Measurements from ENCODE around the gene NXN. TPM values are rescaled to one million over a fixed set of nuclear protein-coding genes. Genes with fewer than 3 reads are reported as not detected.

The NXN gene
- total RNA-seq, 2 donors from 2014 or later, result 124 to 201 TPM

GRCh38 chr17:862582-862981 lies 117.0 kb downstream of the NXN start:
- H3K27me3 Mint-ChIP-seq (ENCODE audit: insufficient read depth), result no peaks in the 10 kb centered on the region
- no peak for TF ChIP-seq CTCF (conservative IDR thresholded peaks at IDR 0.05)
- H3K27me3 ChIP-seq (ENCODE audit: control insufficient read depth, insufficient read depth, low read length, poor library complexity, severe bottlenecking), result no peaks in the 10 kb centered on the region
- no peaks in the 10 kb centered on the region for H3K9me3 ChIP-seq (ENCODE audit: control insufficient read depth, low read length)
- 93 to 97% methylated on average over 6 to 7 of the region's 7 CpGs for WGBS, 2 experiments (ENCODE audit: insufficient coverage in 1 of 2, insufficient read length in 1 of 2)
- H3K4me3 ChIP-seq (ENCODE audit: low read length), result no peak overlapping the region
- peaks cover 62% of the 10 kb centered on the region for H3K36me3 Mint-ChIP-seq (ENCODE audit: low read depth)
- no peak overlapping the region for H3K4me3 Mint-ChIP-seq
- DNase-seq, result no peak
- H3K4me1 Mint-ChIP-seq, result peaks cover 21% of the 10 kb centered on the region
- H3K27ac ChIP-seq (ENCODE audit: low read depth, low read length), result no peak overlapping the region
- peaks cover 69% of the 10 kb centered on the region for H3K36me3 ChIP-seq (ENCODE audit: control insufficient read depth, insufficient read depth, low read length)
- peaks cover 10% of the 10 kb centered on the region for H3K4me1 ChIP-seq (ENCODE audit: control insufficient read depth, insufficient read depth, low read length)
- no peak overlapping the region for H3K9ac ChIP-seq (ENCODE audit: extremely low read depth, low read length, poor library complexity, severe bottlenecking)
- no peaks in the 10 kb centered on the region for H3K9me3 Mint-ChIP-seq
- no peak overlapping the region for H3K27ac Mint-ChIP-seq

GRCh38 chr17:861364-861763 lies 118.2 kb downstream of the NXN start:
- Mint-ChIP-seq H3K9me3 (no peaks in the 10 kb centered on the region), H3K36me3 (ENCODE audit: low read depth) (peaks cover 67% of the 10 kb centered on the region), H3K27me3 (ENCODE audit: insufficient read depth) (no peaks in the 10 kb centered on the region), H3K27ac (peak overlapping the region; percentile 26), H3K4me3 (no peak overlapping the region), H3K4me1 (peaks cover 21% of the 10 kb centered on the region)
- no peak for TF ChIP-seq CTCF (conservative IDR thresholded peaks at IDR 0.05)
- Histone ChIP-seq H3K27me3 (ENCODE audit: control insufficient read depth, insufficient read depth, low read length, poor library complexity, severe bottlenecking) (no peaks in the 10 kb centered on the region), H3K4me3 (ENCODE audit: low read length) (no peak overlapping the region), H3K36me3 (ENCODE audit: control insufficient read depth, insufficient read depth, low read length) (peaks cover 68% of the 10 kb centered on the region), H3K4me1 (ENCODE audit: control insufficient read depth, insufficient read depth, low read length) (peaks cover 10% of the 10 kb centered on the region), H3K27ac (ENCODE audit: low read depth, low read length) (no peak overlapping the region), H3K9me3 (ENCODE audit: control insufficient read depth, low read length) (no peaks in the 10 kb centered on the region), H3K9ac (ENCODE audit: extremely low read depth, low read length, poor library complexity, severe bottlenecking) (no peak overlapping the region)
- 60 to 76% methylated on average over 2 to 9 of the region's 9 CpGs for WGBS, 2 experiments (ENCODE audit: insufficient coverage in 1 of 2, insufficient read length in 1 of 2)
- no peak for DNase-seq

- Histone ChIP-seq H3K27ac (ENCODE audit: low read depth, low read length) (no peak overlapping the region), H3K4me3 (ENCODE audit: low read length) (no peak overlapping the region), H3K9me3 (ENCODE audit: control insufficient read depth, low read length) (no peaks in the 10 kb centered on the region), H3K27me3 (ENCODE audit: control insufficient read depth, insufficient read depth, low read length, poor library complexity, severe bottlenecking) (no peaks in the 10 kb centered on the region), H3K36me3 (ENCODE audit: control insufficient read depth, insufficient read depth, low read length) (peaks cover 62% of the 10 kb centered on the region), H3K9ac (ENCODE audit: extremely low read depth, low read length, poor library complexity, severe bottlenecking) (no peak overlapping the region), H3K4me1 (ENCODE audit: control insufficient read depth, insufficient read depth, low read length) (peaks cover 10% of the 10 kb centered on the region)
- no peak for DNase-seq
- Mint-ChIP-seq H3K9me3 (no peaks in the 10 kb centered on the region), H3K27ac (no peak overlapping the region), H3K36me3 (ENCODE audit: low read depth) (peaks cover 64% of the 10 kb centered on the region), H3K4me3 (no peak overlapping the region), H3K27me3 (ENCODE audit: insufficient read depth) (no peaks in the 10 kb centered on the region), H3K4me1 (peaks cover 21% of the 10 kb centered on the region)
- no peak for TF ChIP-seq CTCF (conservative IDR thresholded peaks at IDR 0.05)
- 84 to 90% methylated on average over 5 of the region's 5 CpGs for WGBS, 2 experiments (ENCODE audit: insufficient coverage in 1 of 2, insufficient read length in 1 of 2)
These were observed 118.8 kb downstream of the NXN start for GRCh38 chr17:860805-861204.
